Neural cell (in vitro differentiated cells): ENCODE results near the gene IL3. TPM values are rescaled to one million over a fixed set of nuclear protein-coding genes. Genes with fewer than 3 reads are reported as not detected.

ENCODE experiments used
- H2AFZ ChIP-seq: fragments of 200-600, 300-800 bp; sonication (generic), shearing (Covaris generic); 2 replicates; pipeline ENCODE4 v1.6.0; 2014; ENCODE audit warnings: low read depth, mild to moderate bottlenecking, antibody characterized with exemption, low read length, moderate library complexity
- H3F3A ChIP-seq: fragments of 200-600 bp; shearing (Covaris generic); 2 replicates; pipeline ENCODE4 v1.6.1; 2016; ENCODE audit warnings: mild to moderate bottlenecking, moderate library complexity, mixed read lengths, antibody characterized with exemption, low read length; ENCODE audit not compliant: insufficient read depth, poor library complexity, severe bottlenecking
- H3K27ac ChIP-seq: fragments of 200-600, 300-800 bp; sonication (generic), shearing (Covaris generic); 2 replicates; pipeline ENCODE4 v1.5.1; 2014; ENCODE audit warnings: mild to moderate bottlenecking, low read length, moderate library complexity
- H3K27me3 ChIP-seq: fragments of 300-800, 200-600 bp; sonication (generic), shearing (Covaris generic); 2 replicates; pipeline ENCODE4 v1.6.0; 2014; ENCODE audit warnings: mild to moderate bottlenecking, low read depth, low read length, moderate library complexity; ENCODE audit not compliant: insufficient read depth
- H3K36me3 ChIP-seq: fragments of 300-800, 200-600 bp; sonication (generic), shearing (Covaris generic); 2 replicates; pipeline ENCODE4 v1.5.1; 2014; ENCODE audit warnings: mild to moderate bottlenecking, antibody characterized with exemption, low read length, moderate library complexity; ENCODE audit not compliant: insufficient read depth
- H3K4me2 ChIP-seq: fragments of 300-800, 200-600 bp; sonication (generic), shearing (Covaris generic); 2 replicates; pipeline ENCODE4 v1.6.0; 2014; ENCODE audit warnings: mild to moderate bottlenecking, low read length
- H3K4me3 ChIP-seq: fragments of 300-800, 200-600 bp; sonication (generic), shearing (Covaris generic); 2 replicates; pipeline ENCODE4 v1.5.1; 2014; ENCODE audit warnings: mild to moderate bottlenecking, low read length, moderate library complexity
- H3K79me2 ChIP-seq: fragments of 200-600 bp; shearing (Covaris generic); replicated peaks from 2 replicates; pipeline ENCODE4 v1.6.0; 2014; ENCODE audit warnings: mild to moderate bottlenecking, low read length, moderate library complexity; ENCODE audit not compliant: insufficient read depth
- H3K9ac ChIP-seq: fragments of 300-800, 200-600 bp; sonication (generic), shearing (Covaris generic); 2 replicates; pipeline ENCODE4 v1.6.1; 2016; ENCODE audit warnings: mild to moderate bottlenecking, low read length, mixed read lengths
- H3K9me2 ChIP-seq: fragments of 200-600 bp; shearing (Covaris generic); 2 replicates; pipeline ENCODE4 v1.6.1; 2016; ENCODE audit warnings: mild to moderate bottlenecking, low read length, mixed read lengths; ENCODE audit not compliant: insufficient read depth
- H3K9me3 ChIP-seq: fragments of 200-600, 300-800 bp; sonication (generic), shearing (Covaris generic); 2 replicates; pipeline ENCODE4 v1.6.1; 2016; ENCODE audit warnings: mild to moderate bottlenecking, mixed run types, low read length, moderate library complexity, mixed read lengths
- H4K20me1 ChIP-seq: fragments of 200-600 bp; shearing (Covaris generic); 2 replicates; pipeline ENCODE4 v1.6.1; 2016; ENCODE audit warnings: mild to moderate bottlenecking, mixed run types; ENCODE audit not compliant: insufficient read depth
- EP300 ChIP-seq: fragments of 450-650 bp; conservative IDR thresholded peaks from 2 replicates; pipeline ENCODE4 v1.6.1; 2014; ENCODE audit warnings: antibody characterized with exemption, mild to moderate bottlenecking, moderate library complexity; ENCODE audit not compliant: poor library complexity, severe bottlenecking
- MXI1 ChIP-seq: fragments of 450-650 bp; conservative IDR thresholded peaks from 2 replicates; pipeline ENCODE4 v1.6.1; 2014; ENCODE audit warnings: antibody characterized with exemption, mild to moderate bottlenecking; ENCODE audit not compliant: poor library complexity, severe bottlenecking
- POLR2AphosphoS5 ChIP-seq: IDR thresholded peaks from 2 replicates; pipeline ENCODE4 v1.6.1; 2012
- RAD21 ChIP-seq: fragments of 450-650 bp; conservative IDR thresholded peaks from 2 replicates; pipeline ENCODE4 v1.6.1; 2014; ENCODE audit warnings: antibody characterized with exemption, mild to moderate bottlenecking, moderate library complexity
- SMC3 ChIP-seq: fragments of 450-650 bp; conservative IDR thresholded peaks from 2 replicates; pipeline ENCODE4 v1.6.1; 2014; ENCODE audit warnings: antibody characterized with exemption, mild to moderate bottlenecking, moderate library complexity; ENCODE audit not compliant: poor library complexity
- TAF1 ChIP-seq: IDR thresholded peaks from 2 replicates; pipeline ENCODE4 v1.6.1; 2012; ENCODE audit warnings: low read depth
- polyA plus RNA-seq: library from polyadenylated mRNA; depleted of rRNA; stranded (reverse); fragments of >200 nt; gene quantifications from 2 replicates; pipeline ENCODE4 v1.2.3, GENCODE V29; 2014
- TF ChIP-seq, protein P1 (sequence below): fragments of 450-650 bp; IDR thresholded peaks from 2 replicates; pipeline ENCODE4 v1.5.1; 2014; ENCODE audit warnings: antibody characterized with exemption, mild to moderate bottlenecking, moderate library complexity; ENCODE audit not compliant: poor library complexity, severe bottlenecking
- TF ChIP-seq, protein P2 (sequence below): IDR thresholded peaks from 2 replicates; pipeline ENCODE4 v1.6.1; 2012; ENCODE audit warnings: borderline replicate concordance

IL3 gene
- polyA plus RNA-seq, 1 donor from 2014 or later = not detected

DNA sequence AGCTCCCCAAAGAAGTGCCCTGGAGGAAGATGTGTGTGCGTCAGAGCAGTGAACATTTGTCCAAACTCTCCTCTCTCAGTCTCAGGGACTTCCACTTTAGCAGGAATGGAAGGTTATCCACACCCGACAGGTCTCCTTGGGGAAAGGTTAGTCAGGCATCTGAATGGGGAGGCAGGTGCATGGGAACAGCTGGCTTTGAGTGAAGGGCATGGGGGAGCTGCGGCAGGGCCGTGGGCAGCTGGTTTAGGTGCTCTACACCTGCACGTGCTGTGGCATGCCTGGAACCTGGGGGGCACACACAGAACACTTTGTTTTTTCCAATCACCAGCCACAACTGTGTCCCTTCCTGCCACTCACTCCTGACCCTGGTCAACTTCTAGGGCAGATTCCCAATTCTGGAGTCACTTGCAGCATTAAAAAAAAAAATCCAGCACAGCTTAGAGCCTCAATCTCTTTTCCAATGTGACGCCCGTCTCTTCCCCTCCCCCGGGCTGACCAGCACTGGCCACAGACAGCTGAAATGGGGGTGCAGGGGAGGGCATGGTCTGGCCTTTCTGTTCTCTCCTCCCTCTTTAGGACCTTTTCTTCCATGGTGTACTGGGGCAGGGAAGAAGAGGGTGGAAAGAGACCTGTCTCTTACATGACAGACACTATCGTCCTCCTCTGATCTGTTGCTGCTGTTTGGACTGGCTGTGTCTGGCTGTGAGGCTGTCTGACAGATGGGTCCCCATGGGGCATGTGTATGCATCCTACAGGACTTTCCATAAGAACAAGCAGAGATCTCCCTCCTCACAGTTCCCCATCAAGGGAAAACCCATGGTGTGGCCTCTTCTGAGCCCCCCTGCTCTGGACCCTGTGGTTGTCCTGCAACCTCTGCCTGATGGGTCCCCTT lies 9.5 kb upstream of the IL3 start:
- H3K9me3 ChIP-seq = no peaks in the 10 kb centered on the region
- H4K20me1 ChIP-seq = no peaks in the 10 kb centered on the region
- no peak overlapping the region for H3K9ac ChIP-seq
- no peaks in the 10 kb centered on the region for H3K9me2 ChIP-seq
- no peaks in the 10 kb centered on the region for H3K36me3 ChIP-seq
- H3K79me2 ChIP-seq = no peaks in the 10 kb centered on the region
- TF ChIP-seq MXI1 = no peak
- no peak for TF ChIP-seq EP300
- TF ChIP-seq SMC3 = no peak
- no peak for TF ChIP-seq TAF1
- TF ChIP-seq, protein P1, sequence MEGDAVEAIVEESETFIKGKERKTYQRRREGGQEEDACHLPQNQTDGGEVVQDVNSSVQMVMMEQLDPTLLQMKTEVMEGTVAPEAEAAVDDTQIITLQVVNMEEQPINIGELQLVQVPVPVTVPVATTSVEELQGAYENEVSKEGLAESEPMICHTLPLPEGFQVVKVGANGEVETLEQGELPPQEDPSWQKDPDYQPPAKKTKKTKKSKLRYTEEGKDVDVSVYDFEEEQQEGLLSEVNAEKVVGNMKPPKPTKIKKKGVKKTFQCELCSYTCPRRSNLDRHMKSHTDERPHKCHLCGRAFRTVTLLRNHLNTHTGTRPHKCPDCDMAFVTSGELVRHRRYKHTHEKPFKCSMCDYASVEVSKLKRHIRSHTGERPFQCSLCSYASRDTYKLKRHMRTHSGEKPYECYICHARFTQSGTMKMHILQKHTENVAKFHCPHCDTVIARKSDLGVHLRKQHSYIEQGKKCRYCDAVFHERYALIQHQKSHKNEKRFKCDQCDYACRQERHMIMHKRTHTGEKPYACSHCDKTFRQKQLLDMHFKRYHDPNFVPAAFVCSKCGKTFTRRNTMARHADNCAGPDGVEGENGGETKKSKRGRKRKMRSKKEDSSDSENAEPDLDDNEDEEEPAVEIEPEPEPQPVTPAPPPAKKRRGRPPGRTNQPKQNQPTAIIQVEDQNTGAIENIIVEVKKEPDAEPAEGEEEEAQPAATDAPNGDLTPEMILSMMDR = no peak
- no peak for TF ChIP-seq POLR2AphosphoS5
- TF ChIP-seq, protein P2, sequence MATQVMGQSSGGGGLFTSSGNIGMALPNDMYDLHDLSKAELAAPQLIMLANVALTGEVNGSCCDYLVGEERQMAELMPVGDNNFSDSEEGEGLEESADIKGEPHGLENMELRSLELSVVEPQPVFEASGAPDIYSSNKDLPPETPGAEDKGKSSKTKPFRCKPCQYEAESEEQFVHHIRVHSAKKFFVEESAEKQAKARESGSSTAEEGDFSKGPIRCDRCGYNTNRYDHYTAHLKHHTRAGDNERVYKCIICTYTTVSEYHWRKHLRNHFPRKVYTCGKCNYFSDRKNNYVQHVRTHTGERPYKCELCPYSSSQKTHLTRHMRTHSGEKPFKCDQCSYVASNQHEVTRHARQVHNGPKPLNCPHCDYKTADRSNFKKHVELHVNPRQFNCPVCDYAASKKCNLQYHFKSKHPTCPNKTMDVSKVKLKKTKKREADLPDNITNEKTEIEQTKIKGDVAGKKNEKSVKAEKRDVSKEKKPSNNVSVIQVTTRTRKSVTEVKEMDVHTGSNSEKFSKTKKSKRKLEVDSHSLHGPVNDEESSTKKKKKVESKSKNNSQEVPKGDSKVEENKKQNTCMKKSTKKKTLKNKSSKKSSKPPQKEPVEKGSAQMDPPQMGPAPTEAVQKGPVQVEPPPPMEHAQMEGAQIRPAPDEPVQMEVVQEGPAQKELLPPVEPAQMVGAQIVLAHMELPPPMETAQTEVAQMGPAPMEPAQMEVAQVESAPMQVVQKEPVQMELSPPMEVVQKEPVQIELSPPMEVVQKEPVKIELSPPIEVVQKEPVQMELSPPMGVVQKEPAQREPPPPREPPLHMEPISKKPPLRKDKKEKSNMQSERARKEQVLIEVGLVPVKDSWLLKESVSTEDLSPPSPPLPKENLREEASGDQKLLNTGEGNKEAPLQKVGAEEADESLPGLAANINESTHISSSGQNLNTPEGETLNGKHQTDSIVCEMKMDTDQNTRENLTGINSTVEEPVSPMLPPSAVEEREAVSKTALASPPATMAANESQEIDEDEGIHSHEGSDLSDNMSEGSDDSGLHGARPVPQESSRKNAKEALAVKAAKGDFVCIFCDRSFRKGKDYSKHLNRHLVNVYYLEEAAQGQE = no peak
- no peak for TF ChIP-seq RAD21
- H3K27me3 ChIP-seq = no peaks in the 10 kb centered on the region
- H3K4me3 ChIP-seq = no peak overlapping the region
- H3K27ac ChIP-seq = no peak overlapping the region
- no peak overlapping the region for H2AFZ ChIP-seq
- no peak overlapping the region for H3K4me2 ChIP-seq
- no peaks in the 10 kb centered on the region for H3F3A ChIP-seq

DNA sequence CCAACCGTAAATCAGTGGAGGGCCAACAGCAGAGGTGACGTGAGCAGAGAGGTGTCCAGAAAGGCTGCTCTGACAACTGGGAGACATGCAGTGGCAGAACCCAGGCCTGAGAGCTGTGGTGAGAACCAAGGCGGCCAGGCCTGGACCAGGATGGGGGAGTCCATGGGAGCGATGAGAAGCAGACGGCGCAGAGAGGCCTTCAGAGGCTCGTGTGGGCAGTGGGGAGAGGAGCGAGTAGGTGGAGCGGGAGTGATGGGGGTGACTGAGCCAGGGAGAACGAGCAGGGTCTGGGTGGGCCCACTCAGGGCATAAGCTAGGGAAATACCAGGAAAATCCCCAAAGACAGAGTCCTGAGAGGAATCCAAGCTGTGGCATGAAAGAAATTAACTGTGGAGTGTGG lies 7.9 kb upstream of the IL3 start:
- H4K20me1 ChIP-seq = no peaks in the 10 kb centered on the region
- TF ChIP-seq, protein P2 = no peak
- no peak for TF ChIP-seq RAD21
- H3K4me2 ChIP-seq = no peak overlapping the region
- H3K27me3 ChIP-seq = no peaks in the 10 kb centered on the region
- no peaks in the 10 kb centered on the region for H3F3A ChIP-seq
- H3K9me3 ChIP-seq = no peaks in the 10 kb centered on the region
- H3K4me3 ChIP-seq = no peak overlapping the region
- no peaks in the 10 kb centered on the region for H3K36me3 ChIP-seq
- no peak overlapping the region for H2AFZ ChIP-seq
- no peaks in the 10 kb centered on the region for H3K9me2 ChIP-seq
- no peak overlapping the region for H3K9ac ChIP-seq
- H3K27ac ChIP-seq = no peak overlapping the region
- no peaks in the 10 kb centered on the region for H3K79me2 ChIP-seq
